Hindlimb muscle (tissue), 1 donor: ENCODE measurements around the gene COX6B2. TPM values are rescaled to one million over a fixed set of nuclear protein-coding genes. Genes with fewer than 3 reads are reported as not detected.
A peak's percentile ranks its signal among the peaks of the same experiment; 100 is the strongest.
"Not testable (repeated sequence)": the region's sequence is repeated elsewhere in the genome, so short reads cannot be mapped to it uniquely, and the experiment has no call there.

ENCODE experiments used
- DNase-seq: peaks from one replicate; pipeline ENCODE4 v3.0.0-alpha.2; 2013
- polyA plus RNA-seq: library from polyadenylated mRNA; unstranded; fragments of 120-200 nt; gene quantifications from one replicate; pipeline ENCODE4 v1.2.1, GENCODE V29; 2013; ENCODE audit not compliant: insufficient read length

COX6B2 gene, protein sequence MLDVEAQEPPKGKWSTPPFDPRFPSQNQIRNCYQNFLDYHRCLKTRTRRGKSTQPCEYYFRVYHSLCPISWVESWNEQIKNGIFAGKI
- 0.65 TPM for polyA plus RNA-seq

DNA sequence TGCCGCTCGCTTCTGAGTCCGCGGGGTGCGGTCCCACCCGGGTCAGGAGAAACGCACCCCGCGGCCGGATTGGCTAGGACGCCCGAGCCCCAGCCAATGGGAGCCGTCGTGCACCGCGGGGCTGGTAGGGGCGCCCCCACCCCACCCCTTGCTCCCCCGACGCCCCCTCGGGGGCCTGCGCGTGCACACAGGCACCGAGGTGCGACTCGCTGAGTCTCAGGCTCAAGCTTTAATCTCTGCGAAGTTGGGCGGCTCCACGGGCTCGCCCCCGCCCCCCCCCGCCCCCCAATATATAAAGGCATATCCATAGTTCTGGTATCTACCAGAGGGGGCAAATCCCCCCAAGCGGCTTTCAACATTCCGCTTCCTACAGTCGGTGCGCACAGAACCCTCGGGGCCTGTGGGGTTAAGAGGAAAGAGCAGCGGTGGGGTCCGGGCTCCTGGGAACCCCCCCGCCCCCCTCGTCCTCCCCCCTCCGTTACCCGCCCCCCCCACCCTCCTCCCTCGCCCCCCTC lies at the start of gene COX6B2:
COX6B2 (minus strand) TSS at position 22 of the 515 bp plus-strand sequence. CDS start 198 bp downstream, outside the sequence.
- DNase-seq = no peak

DNA sequence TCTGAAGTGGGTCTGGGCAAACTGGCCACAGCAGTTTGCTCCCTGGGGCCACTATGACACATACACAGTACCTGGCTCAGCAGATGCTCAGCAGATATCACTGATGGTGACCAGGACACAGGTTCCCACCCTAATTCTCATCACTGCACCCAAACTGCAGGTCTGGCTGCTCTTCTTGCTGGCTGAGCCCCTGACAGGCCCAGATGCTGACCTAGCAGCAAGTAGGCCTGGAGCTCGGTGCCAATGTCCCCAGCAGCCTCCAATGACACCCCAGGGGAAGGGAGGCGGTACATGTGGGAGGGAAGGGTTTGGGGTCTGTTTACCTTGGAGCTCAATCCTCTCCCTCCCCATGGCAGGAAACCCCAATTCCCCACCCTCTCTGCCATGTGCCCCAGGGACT lies 48.0 kb upstream of the COX6B2 start:
- no peak for DNase-seq

DNA sequence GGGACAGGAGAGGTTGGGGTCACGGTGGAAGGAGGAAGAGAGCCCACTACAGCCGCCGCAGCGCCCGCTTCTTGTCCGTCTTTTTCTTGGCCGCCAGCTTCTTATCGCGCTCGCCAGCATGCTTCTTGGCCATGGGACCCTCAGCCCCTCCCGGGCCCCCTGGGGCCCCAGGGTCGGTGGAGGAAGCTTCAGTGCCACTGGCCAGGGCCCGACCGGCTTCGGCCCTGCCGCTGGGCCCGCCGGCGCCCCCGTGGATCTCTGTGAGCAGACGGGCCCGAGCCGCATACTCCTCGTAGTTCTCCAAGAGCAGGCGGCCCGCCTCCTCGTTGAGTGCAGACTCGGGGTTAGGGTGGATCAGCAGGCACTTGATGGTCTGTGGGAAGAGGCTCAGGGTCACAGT lies 46.9 kb upstream of the COX6B2 start:
- not testable (repeated sequence) for DNase-seq

DNA sequence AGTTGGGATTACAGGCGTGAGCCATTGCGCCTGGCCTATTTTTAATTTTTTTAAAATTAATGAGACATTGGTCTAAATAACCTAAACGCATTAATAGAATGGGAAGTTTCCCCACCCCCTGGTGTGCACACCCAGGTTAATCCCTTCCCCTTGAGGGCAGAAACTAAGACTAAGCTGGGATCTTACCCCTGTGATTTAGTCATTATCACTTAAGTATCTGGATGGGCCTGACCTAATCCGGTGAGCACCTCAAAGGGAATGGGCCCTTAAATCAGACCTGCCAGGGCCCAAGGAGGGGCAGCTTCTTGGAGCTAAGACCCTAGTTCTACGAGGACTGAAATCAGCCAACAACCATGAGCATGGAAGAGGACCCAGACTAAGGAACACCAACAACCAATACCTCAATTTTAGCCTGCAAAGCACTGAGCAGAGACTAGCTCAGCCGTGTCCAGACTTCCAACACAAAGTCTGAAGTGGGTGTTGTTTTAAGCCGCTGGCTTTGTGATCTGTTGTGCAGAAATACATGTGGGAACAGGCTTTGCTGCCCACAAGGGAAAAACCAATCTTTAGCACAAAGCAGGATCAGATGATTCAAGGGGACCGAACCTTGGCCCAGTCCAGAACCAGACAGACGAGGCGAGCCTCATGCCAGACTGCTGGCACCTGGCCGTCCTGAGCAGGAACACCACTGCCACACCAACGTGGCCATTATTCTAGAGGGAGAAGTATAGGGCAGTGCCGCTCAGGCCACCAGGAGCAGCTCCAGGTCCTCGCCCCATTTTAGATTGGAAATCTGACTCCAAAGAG lies 46.0 kb upstream of the COX6B2 start:
- no peak for DNase-seq

- DNase-seq = no peak
Observed at GRCh38 chr19:55398200-55398925, 43.8 kb upstream of the COX6B2 start.

DNA sequence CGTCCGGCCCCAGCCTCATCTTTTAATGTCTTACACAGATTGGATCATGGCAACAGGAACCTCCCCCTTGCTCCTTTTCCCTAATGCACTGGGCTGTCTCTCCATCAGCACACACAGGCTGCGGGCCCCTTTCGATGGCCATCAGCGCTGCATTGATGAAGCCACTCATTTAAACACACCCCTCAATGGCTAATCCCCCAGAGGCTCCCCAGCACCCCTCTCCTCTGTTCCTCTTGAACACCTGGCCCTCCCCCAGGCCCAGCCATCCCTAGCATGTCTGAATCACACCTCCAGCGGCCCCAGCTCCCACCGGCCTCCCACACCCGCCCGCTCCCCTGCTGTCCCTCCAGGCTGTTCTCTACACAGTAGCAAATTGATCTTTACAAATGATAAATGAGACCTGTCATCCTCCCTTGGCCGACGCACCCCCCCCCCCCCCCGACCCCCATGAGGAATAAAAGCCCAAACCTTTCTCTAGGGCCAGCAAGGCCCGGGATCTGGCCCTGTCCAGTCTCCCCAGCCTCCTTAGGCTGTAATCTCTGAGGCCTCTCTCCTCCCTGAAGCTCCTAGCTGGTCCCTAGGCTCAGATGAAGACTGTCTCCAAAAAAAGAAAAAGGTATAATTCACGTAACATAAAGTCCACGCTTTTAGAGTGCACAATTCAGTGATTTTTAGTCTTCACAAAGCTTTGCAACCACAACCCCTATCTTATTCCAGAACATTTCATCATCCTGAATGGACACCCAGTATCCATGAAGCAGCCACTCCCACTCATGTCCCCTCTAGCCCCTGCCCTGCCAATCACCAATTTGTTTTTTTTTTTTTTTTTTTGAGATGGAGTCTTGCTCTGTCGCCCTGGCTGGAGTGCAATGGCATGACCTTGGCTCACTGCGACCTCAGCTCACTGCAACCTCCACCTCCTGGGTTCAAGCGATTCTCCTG lies 38.6 kb upstream of the COX6B2 start:
- DNase-seq = no peak

GRCh38 chr19:55391702-55392615 lies 37.4 kb upstream of the COX6B2 start:
- no peak for DNase-seq

- no peak for DNase-seq
Observed at GRCh38 chr19:55391191-55391670, 36.7 kb upstream of the COX6B2 start.

GRCh38 chr19:55390461-55390880 lies 36.0 kb upstream of the COX6B2 start:
- DNase-seq = no peak

DNA sequence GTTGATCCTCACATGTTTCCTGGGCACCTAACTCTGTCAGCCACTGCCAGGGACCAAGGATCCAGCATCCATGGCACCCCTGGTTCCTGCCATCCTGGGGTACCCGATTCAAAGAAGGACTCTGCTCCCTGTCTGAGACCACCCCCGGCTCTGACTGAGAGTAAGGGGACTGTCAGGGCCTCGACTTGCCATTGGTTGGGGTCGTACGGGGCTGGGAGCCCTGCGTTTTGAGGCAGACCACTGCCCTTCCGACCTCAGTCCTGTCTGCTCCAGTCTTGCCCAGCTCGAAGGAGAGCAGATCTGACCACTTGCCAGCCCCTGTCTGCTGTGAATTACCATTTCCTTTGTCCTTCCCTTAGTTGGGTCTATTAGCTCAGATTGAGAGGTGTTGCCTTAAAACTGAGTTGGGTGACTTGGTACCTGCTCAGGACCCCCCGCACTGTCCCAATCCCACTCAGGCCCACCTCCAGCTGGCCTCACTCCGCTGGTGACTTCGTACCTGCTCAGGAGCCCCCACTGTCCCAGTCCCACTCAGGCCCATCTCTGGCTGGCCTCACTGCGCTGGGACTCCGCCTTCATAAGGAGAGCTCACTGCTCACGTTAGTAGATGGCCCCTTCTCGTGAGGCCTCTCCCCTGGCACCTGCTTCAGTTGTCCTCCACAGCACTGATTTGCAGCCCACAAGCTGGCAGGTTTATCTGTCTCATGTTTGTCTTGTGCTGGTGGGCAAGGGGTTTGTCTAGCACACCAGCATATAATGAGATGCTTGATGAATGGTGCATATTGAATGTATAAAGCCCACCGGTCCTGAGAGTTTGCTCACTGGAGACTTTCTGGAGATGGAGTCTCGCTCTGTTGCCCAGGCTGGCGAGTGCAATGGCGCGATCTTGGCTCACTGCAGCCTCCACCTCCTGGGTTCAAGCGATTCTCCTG lies 35.1 kb upstream of the COX6B2 start:
- DNase-seq = no peak

DNA sequence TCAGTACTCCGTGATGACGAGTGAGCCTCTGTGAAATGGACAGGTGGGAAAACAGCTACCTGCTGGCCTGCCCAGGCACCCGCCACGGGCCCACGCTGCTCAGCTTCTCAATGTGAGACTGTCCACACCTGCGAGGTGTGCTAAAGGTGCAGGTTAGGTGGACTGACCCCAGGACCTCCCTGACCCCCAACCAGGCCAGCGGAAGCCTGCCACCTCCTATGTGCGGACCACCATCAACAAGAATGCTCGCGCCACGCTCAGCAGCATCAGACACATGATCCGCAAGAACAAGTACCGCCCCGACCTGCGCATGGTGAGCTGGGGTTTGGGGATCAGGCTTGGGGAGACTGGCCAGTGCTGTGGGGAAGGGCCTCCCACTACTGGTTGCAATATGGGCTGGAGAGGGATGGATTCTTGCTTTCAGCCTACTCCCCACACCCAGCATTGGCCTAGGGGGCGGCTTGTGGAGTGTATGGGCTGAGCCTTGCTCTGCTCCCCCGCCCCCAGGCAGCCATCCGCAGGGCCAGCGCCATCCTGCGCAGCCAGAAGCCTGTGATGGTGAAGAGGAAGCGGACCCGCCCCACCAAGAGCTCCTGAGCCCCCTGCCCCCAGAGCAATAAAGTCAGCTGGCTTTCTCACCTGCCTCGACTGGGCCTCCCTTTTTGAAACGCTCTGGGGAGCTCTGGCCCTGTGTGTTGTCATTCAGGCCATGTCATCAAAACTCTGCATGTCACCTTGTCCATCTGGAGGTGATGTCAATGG lies 33.4 kb upstream of the COX6B2 start:
- no peak for DNase-seq

- DNase-seq = no peak
Observed at GRCh38 chr19:55386493-55386971, 32.0 kb upstream of the COX6B2 start.

DNA sequence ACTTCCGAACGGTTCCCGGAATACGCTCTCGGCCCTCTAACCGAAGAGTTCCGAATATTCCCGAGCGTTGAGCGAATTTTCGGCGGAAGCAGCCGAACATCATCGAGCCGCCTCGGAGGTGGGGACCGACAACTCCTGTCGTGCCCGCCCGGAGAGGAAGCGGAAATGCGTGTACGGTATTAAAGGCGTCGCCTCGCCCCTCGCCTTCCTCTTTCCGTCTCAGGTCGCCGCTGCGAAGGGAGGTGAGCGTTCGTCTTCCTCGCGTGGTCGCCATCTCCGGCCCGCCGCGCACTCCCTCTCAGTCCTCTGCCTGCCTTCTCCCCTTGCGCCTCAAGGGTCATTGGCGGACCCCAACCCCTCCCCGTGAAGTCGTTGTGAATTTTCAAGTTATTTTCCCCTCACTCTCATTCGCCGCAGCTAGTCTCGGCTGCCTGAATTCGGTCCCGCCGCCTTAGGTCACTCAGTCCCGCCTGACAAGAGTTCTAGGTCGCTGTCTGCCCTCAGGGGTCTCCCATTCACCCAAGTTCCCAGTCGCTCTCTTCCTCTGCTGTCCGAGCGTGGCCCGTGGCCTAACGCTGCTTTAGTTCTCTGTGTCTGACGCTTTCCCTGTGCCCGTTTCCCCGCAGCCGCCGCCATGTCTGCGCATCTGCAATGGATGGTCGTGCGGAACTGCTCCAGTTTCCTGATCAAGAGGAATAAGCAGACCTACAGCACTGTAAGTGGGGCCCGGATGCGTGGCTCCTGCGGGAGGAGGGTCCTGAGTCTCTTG lies 31.4 kb upstream of the COX6B2 start, which contains the start of gene RPL28:
RPL28 (plus strand) TSS at position 209 of the 769 bp plus-strand sequence; CDS start at position 635, 426 bp downstream.
- peak; percentile 99 for DNase-seq

DNA sequence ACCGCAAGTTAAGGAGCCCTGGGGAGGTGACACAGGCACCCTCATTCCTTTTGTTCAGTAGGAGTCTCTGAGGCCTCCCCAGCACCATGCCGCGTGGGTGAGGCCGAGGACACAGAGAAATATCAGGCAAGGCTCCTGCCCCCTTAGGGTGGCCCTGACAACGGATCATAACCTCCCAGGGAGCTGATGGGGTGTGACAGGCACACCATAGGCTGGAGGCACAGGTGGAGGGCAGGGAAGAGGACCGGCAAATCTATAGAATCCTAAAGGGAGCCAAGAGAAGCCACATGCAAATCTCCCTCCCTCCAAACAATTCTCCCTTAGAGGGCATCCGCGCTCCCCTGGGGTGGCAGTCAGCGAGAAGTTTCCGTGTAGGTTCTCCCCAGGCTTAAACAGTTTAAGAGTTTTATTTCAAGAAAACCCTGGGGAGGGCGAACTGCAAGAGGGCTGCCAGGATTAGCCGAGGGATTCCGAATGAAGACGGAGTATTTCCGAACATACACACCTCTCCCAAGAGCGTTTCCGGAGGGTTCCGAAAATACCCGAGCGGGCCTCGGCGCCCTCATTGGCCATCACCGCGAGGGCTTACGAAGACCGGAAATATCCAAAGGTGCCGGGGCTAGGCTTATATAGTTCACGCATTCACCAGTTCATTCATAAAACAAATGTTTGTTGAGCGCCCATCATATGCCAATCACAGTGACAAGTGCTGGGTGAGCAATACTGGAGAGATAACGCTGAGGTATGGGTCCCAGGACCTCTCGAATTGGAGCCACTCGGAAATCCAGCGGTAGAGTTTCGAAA lies 30.6 kb upstream of the COX6B2 start:
- DNase-seq = peak; percentile 97

- no peak for DNase-seq
Observed at GRCh38 chr19:55384131-55384919, 29.8 kb upstream of the COX6B2 start, which contains the start of gene TMEM238. Gene TMEM238, minus strand, starts transcription at chr19:55384292. Its CDS starts 33 bp downstream, at chr19:55384259.
